Loucy (cell line): ENCODE data around the gene NOSIP.

ENCODE experiments used
- CTCF ChIP-seq: fragments of 200-600 bp; sonication (generic); conservative IDR thresholded peaks from 2 replicates; pipeline ENCODE4 v1.5.1; 2014; ENCODE audit warnings: mild to moderate bottlenecking, antibody characterized with exemption, low read length
- EZH2phosphoT487 ChIP-seq: fragments of 200-600 bp; IDR thresholded peaks from 2 replicates; pipeline ENCODE4 v1.6.1; 2018; ENCODE audit warnings: antibody characterized with exemption, mild to moderate bottlenecking, moderate library complexity, borderline replicate concordance

GRCh38 chr19:49616945-49617344 lies 36.6 kb upstream of the NOSIP start:
- no peak for TF ChIP-seq CTCF
- no peak for TF ChIP-seq EZH2phosphoT487
